ENCODE data around the gene PRKD3.
"Not testable (repeated sequence)": the region's sequence is repeated elsewhere in the genome, so short reads cannot be mapped to it uniquely, and the experiment has no call there.

Gene PRKD3

DNA sequence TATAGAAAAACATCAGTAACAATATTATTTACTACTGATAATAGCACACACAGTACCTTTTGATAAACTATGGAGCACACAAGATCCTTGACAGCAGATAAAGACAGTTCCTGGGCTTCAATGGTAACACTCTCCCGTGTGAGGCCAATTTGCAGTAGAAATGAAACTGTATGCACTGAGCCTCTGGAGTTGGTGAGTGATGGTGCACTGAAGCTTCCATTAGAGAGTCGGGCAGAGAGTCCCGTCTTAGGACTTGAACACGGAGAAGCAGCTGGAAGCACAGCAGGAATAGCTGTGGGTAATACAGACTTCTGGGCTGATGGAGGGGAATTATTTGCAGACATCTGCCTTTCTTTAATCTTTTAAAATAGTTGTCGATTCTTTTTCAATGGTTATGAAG is 8.5 kb downstream of the PRKD3 start:
- DNase-seq (ENCODE audit: low read depth, low spot score), result no peak

DNA sequence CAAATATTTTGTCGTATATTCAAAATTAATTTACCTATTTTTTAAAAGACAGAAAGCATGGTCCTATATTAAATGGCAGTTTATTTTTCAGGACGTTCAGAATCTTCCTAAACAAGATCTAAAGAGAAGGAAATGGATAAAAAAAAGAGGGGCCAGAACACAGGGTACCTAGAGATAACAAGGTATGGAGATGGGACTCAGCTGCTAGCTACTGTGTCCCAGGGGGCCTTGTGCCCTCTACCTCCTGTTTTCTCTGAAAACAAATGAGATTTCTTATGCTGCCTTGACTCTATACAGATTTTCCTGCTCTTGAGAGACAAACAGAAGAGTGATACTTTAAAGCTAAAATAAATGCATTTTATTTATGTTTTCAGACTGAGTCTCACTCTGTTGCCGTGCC is 9.3 kb downstream of the PRKD3 start:
- no peak for DNase-seq (ENCODE audit: low read depth, low spot score)

DNA sequence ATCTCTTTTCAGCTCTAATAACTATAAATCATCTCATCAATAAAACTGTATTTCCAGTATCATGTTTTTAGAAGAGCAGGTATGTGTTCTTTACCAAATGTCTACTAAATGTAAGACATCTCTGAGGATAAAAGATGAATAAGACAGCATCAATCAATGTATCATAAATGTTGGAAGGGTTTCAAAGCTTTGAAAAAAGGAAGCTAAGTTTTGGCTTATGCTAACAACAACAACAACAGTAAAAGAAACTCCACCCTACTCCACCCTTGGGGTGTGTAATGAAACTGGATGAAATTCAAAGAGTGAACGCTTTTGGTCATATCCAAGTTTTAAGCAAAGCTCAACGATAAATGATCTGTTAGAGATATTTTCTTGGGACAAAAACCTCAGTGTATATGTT is 17.1 kb downstream of the PRKD3 start:
- no peak for DNase-seq (ENCODE audit: low read depth, low spot score)

DNA sequence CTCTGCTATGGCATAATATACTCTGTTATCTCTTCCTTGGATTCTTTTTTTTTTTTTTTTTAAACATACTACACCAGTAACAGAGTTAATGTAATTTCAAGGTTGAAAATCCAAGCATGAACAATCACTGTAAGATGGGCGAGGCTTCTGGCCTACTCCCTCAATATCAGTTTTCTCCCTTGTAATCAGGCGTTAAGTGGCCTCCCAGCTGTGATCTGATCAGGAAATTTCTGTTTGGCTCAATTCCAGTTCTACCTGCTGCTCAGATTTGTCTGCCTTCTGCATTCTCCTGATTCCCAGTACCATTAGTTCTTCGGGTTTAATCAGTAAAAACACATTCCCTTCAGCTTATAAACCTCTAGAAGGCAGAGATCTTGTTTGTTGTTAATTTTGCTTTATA is 18.6 kb downstream of the PRKD3 start:
- no peak for DNase-seq (ENCODE audit: low read depth, low spot score)

DNA sequence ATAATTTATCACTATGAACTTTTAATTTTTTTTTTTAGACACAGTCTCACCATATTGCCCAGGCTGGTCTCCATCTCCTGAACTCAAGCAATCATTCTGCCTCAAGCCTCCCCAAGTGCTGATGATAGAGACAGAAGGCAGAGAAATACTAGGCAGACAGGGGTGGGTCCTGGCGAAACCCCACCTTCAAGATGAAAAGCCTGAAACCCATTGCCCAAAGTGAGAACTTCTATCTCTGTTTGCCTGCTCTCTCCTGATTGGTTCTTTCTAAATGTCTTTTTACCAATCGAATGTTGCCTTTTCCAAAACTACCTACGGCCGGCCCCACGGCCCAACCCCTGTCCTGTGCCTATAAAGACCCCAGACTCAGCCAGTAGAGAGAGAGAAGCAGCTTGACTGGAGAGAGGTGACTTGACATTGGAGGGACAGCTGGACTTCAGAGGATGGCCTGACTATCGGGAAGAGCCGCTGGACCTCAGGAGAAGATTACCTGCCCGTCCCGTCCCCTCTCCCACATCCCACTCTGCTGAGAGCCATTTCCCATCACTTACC is 21.9 kb downstream of the PRKD3 start:
- DNase-seq (ENCODE audit: low read depth, low spot score), result no peak

DNA sequence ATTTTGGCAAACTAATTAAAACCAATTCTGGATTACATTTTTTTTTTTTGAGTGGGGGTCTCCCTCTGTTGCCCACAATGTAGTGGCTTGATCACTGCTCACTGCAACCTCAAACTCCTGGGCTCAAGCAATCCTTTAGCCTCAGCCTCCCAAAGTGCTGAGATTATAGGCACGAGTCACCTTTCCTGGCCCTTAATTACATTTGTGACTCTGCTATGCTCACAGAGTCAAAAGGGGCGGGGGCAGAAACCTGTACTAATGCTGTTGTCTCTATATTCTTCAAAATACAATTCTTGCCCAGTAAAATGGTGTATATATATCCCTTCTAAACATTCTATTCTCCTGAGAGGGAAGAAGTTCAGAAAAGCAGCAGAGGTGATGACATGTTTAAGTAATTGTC is 23.2 kb downstream of the PRKD3 start:
- DNase-seq (ENCODE audit: low read depth, low spot score), result no peak

DNA sequence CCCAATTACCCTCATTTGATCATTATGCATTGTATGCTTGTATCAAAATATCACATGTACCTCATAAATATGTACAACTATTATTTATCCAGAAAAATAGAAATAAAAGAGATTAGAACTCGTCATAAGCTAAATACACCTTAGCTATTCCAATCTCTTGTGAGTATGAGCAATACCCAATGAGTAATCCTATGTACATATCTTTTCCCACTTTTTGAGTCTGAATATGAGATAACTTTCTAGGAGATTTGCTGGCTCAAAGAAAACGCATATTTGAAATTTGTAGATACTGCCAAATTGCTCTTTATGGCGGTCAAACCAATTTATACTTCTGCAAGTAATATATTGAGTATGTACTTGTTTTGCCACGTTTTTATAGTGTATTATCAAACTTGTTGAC is 24.1 kb downstream of the PRKD3 start:
- DNase-seq (ENCODE audit: low read depth, low spot score), result no peak

DNA sequence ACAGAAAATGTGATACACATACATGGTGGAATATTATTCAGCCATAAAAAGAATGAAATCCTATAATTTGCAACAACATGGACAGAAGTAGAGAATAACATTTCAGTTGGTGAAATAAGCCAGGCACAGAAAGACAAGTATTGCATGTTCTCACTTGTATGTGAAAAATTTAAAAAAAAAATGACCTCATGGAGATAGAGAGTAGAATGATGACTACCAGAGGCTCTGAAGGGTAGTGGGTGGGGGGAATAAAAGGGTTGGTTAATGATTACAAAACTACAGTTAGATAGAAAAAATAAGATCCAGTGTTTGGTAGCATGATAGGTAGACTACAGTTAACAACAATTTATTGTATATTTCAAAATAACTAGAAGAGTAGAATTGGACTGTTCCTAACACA is 24.5 kb downstream of the PRKD3 start:
- DNase-seq (ENCODE audit: low read depth, low spot score), result no peak

DNA sequence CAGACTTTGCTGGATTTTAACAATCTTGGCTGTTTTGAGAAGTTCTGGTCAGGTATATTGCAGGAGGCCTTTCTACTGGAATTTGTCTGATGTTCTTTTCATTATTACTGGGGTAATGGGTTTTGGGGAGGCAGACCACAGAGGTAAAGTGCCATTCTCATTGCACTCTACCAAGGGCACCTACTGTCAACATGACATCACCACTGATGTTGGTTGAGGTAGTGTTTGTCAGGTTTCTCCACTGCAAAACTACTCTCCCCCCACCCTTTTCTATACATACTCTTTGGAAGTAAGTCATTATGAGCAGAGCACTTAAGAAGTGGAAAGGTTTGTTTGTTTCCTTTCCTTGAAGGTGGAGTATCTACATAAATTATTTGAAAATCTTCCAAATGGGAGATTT is 27.0 kb downstream of the PRKD3 start:
- no peak for DNase-seq (ENCODE audit: low read depth, low spot score)

DNA sequence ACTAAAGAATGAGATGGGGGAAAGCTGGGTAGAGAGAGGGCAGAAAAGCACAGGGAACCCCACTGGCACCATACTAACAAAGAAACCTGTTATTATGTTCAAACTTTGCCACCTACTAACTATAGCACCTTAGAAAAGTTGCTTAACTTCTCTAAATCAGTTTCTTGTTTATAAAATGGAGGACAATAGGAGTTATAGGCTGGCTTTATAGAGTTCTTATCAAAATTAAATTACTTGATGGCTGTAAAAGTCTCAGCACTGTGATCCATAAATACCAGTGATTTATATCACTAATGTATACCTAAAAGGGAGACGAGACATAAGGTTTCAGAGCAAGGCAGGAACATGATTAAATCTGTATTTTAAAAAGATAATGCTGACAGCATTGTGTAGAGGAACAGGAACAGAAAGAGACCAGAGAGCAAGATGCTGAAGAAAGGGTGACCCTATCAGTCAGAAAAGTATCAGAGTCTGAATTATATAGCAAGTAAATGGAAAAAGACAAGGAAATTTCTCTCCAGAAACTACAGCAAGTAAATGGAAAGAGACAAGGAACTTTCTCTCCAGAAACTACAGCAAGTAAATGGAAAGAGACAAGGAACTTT is 29.1 kb downstream of the PRKD3 start:
- DNase-seq (ENCODE audit: low read depth, low spot score), result no peak

DNA sequence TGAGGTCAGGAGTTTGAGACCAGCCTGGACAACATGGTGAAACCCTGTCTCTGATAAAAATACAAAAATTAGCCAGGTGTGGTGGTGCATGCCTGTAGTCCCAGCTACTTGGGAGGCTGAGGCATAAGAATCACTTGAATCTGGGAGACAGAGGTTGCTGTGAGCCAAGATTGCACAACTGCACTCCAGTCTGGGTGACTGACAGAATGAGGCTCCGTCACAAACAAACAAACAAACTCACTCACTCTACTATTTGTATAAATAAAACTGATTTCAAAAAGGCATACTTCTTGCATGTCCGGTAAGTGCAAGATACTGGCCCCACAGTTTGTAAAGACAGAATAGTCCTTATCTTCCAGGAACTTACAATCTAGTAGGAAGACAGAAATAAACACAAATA is 29.8 kb downstream of the PRKD3 start:
- DNase-seq (ENCODE audit: low read depth, low spot score), result not testable (repeated sequence)

DNA sequence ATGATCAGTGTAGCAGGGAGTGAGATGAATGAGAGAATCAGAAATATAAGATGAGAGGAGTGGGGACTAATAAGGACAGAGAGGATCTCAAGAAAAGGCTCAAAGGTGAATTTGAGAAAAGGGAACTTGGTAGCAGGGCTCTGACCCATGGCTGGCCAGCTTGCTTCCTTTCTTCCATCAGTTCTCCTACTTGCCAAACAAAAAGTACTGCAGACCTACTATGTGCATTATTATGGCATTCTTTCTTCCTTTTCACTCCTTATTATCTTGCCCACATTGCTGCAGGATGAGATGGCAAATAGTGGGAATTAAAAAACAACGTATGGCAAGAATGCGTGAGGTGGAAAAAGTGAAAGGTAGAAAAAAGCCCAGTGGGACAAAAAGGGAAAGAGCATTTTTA is 33.0 kb downstream of the PRKD3 start:
- no peak for DNase-seq (ENCODE audit: low read depth, low spot score)

DNA sequence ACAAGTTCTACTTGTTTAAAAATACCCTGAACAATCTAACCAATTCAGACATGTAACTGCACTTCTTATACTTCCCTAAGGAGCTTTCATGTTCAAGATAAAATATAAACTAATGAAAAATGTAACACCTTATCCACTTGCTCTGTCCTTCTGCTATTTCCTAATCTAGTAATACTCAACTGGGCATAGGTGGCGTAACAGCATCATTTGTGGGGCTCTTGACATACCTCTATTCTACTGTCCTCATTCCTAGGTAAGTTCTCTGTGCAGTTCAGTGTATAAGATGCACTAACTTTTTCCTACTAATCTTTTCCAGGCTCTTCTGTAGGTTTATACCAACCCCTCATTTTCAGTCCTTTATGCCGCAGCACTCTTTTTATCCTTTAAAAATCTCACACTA is 36.7 kb downstream of the PRKD3 start:
- no peak for DNase-seq (ENCODE audit: low read depth, low spot score)

DNA sequence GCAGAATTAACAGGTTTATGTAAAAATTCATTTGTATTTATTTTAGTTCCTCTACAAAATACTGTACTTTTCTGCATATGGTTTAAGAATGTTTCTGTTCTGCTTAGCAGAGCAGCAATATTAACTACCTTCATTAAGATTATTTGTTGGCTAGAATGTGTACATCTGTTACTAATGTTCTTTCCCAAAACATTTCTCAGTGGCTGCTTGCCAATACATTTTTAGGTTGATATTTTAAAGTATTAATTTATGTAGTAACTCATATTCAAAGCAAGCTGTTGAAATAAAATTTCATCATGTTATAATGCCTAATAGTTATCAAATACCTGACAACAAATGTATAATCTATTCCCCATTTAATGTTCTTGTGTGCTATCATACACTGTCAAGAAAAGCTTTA is 40.3 kb downstream of the PRKD3 start:
- DNase-seq (ENCODE audit: low read depth, low spot score), result no peak

DNA sequence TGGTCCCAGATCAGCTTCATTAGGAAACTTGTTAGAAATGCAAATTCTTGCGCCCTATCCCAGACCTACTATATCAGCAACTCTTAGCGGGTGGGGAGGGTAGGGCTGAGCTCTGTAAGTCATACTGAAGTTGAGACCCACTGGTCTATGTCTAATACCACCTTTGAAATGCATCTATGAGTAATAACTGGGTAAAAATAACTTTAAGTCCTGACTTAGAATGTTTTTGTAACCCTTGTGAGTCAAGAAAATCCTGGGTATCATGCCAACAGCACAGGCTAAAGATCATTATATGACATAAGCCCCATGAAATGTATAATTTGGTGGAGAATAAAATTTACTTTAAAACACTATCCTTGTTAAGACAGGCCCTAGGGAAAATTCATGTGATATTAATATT is 41.4 kb downstream of the PRKD3 start:
- DNase-seq (ENCODE audit: low read depth, low spot score), result no peak

DNA sequence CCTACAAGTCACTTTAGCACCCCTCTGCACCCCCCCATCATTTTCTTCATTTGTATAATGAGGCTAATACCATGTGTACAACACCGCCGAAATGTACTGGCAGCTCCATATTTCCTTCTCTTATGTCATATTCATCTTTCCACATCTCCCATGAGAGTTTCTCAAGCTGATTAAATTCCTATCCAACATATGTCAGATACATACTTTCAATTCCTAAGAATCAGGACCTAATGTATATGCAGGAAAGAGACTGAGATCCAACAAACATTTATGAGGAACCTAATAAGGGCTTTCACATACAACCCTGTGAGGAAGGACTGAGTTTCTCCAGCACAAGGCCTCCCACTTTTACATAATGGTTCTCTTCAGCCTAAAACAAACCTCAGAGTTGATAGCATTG is 41.9 kb downstream of the PRKD3 start:
- DNase-seq (ENCODE audit: low read depth, low spot score), result no peak

DNA sequence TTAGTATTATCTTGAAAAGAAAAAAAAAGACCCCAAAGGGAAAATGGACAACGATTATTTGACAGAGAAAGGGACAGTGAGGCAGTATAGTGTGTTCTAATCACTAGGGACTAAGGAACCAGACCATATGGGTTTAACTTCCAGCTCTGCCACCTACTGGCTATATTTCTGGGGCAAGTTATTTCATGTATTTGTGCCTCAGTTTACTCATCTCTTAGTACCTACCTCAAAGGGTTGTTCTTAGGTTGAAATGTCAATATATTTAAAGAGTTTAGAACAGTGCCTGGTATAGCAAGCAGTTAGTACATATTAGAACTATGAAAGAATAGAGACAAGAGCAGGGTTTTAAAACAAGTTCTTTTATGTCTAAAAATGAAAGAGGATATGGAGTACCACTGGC is 42.7 kb downstream of the PRKD3 start:
- DNase-seq (ENCODE audit: low read depth, low spot score), result no peak

DNA sequence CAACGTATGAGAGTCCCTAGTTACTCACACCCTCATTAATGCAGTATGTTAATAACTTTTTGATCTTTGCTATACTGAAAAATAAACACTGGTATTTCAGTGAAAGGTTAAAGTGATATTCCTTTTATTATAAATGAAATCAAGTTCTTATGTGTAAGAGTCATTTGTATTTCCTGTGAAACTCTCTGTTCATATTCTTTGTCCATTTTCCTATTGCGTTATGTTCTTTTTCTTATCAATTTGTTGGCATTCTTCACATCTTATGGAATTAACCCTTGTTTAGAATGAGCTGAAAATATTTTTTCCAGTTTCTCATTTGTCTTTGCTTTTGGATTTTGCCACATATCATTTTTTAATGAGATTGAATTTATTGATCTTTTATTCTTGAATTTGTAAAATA is 48.3 kb downstream of the PRKD3 start:
- DNase-seq (ENCODE audit: low read depth, low spot score), result no peak

All from activated CD4-positive, CD25-positive, alpha-beta regulatory T cell treated with anti-CD3 and anti-CD28 coated beads, Interleukin-2, amount 50 U/mL, for 16 hours (primary cell).